ENCODE measurements around the gene XRCC4. TPM values are rescaled to one million over a fixed set of nuclear protein-coding genes. Genes with fewer than 3 reads are reported as not detected.

Gene XRCC4
- total and polyA plus RNA-seq, 9 of the 15 experiments (the other 6 are each of a cell fraction or from before 2014, with no cell fraction given): 13.6 to 61.6 (median 22.4) TPM

DNA sequence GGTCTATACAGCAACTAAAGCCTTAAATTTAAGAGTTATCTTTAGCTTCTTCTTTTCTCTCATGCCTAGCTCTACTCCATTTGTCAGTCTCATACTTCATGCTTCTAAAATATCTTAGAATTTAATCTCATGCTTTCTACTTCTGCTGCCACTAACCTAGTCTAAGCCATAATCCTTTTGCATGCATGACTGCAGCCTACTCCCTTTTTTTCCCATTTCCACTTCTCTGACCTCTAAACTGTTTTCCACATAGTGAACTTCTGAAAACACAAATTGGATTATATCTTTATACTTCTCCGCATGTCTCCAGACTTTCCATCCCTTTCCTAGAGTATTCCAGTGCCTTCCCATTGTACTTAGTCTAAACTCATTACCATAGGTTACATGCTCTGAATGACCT is 193.0 kb downstream of the XRCC4 start (continued):
- TF ChIP-seq SAFB2 (IDR thresholded peaks at IDR 0.05; ENCODE audit: borderline replicate concordance, low read depth, low read length, severe bottlenecking) (no peak), L3MBTL2 (IDR thresholded peaks at IDR 0.05) (no peak), BHLHE40 (IDR thresholded peaks at IDR 0.05; ENCODE audit: low read length) (no peak), YBX1 (IDR thresholded peaks at IDR 0.05) (no peak), SAFB (IDR thresholded peaks at IDR 0.05; ENCODE audit: borderline replicate concordance, low read depth, low read length) (no peak), TCF7L2 (IDR thresholded peaks at IDR 0.05; ENCODE audit: low read depth, low read length) (no peak), ZNF589 (CRISPR knock-in tag; IDR thresholded peaks at IDR 0.05; ENCODE audit: low read depth) (no peak), STAG1 (CRISPR knock-in tag; IDR thresholded peaks at IDR 0.05; ENCODE audit: borderline replicate concordance) (no peak)
- TF ChIP-seq, protein P1, sequence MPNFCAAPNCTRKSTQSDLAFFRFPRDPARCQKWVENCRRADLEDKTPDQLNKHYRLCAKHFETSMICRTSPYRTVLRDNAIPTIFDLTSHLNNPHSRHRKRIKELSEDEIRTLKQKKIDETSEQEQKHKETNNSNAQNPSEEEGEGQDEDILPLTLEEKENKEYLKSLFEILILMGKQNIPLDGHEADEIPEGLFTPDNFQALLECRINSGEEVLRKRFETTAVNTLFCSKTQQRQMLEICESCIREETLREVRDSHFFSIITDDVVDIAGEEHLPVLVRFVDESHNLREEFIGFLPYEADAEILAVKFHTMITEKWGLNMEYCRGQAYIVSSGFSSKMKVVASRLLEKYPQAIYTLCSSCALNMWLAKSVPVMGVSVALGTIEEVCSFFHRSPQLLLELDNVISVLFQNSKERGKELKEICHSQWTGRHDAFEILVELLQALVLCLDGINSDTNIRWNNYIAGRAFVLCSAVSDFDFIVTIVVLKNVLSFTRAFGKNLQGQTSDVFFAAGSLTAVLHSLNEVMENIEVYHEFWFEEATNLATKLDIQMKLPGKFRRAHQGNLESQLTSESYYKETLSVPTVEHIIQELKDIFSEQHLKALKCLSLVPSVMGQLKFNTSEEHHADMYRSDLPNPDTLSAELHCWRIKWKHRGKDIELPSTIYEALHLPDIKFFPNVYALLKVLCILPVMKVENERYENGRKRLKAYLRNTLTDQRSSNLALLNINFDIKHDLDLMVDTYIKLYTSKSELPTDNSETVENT (CRISPR knock-in tag; IDR thresholded peaks at IDR 0.05): no peak

DNA sequence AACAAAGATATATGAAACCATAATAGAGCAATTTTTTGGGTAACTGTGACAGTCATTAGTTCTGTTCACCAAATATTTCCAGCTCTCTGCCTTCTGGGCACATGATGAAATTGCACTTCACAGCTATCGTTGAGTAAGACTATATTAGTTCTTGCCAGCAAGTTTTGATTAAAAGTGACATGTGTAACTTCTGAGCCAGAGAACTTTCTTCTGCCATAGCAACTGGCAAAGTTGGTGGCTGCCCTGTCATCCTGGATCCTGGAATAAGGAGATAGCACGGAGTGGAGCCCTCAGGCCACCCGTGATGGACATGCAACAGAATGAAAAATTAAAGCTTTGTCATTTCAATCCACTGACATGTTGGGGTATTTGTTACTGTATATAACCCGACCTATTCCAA is 199.8 kb downstream of the XRCC4 start:
- CTCF ChIA-PET (ENCODE audit: low intra/inter-chr PET ratio): no interaction called here
- no peaks in the 10 kb centered on the region for H3K79me2 ChIP-seq (ENCODE audit: control insufficient read depth, insufficient read depth, low read length)
- no peak overlapping the region for H3K4me3 ChIP-seq
- intact Hi-C loops (cut with micrococcal nuclease) (no loop called here), in situ Hi-C loops (cut with MboI) (no loop called here)
- no peaks in the 10 kb centered on the region for H3K4me1 ChIP-seq (replicated peaks in 1 of 2; ENCODE audit: control insufficient read depth in 2 of 2, insufficient read depth in 2 of 2, low read length in 2 of 2)
- no peak overlapping the region for H3K4me2 ChIP-seq (ENCODE audit: insufficient read depth, low read length)
- BruUV-seq (replicated peaks): no TSS peak
- H3K9me3 ChIP-seq (replicated peaks; ENCODE audit: control insufficient read depth, insufficient read depth, low read depth, low read length): no peaks in the 10 kb centered on the region
- H3K36me3 ChIP-seq (ENCODE audit: control insufficient read depth, insufficient read depth, low read length): no peaks in the 10 kb centered on the region
- no peaks in the 10 kb centered on the region for H3K27me3 ChIP-seq (ENCODE audit: control insufficient read depth in 2 of 2, insufficient read depth in 2 of 2, low read length in 2 of 2)
- H3K9ac ChIP-seq (ENCODE audit: insufficient read depth in 1 of 2, low read depth in 2 of 2, low read length in 2 of 2): no peak overlapping the region
- no peaks in the 10 kb centered on the region for H4K20me1 ChIP-seq (replicated peaks; ENCODE audit: control insufficient read depth, insufficient read depth, low read length)
- POLR2A ChIA-PET: no interaction called here
- FAIRE-seq: no peak
- 6% methylated on average over 4 of the region's 4 CpGs for WGBS (ENCODE audit: insufficient coverage, low coverage, missing lambda C conversion rate)
- H3K9me1 ChIP-seq (ENCODE audit: control insufficient read depth, insufficient read depth, low read length): no peaks in the 10 kb centered on the region
- no peak overlapping the region for H2AFZ ChIP-seq (ENCODE audit: low read depth, low read length)
- DNase-seq (ENCODE audit: extremely low read depth in 1 of 4, low spot score in 3 of 4): no peak
- ATAC-seq: no peak
- H3K27ac ChIP-seq (ENCODE audit: extremely low read depth, low read depth, low read length): no peak overlapping the region
- TF ChIP-seq, protein P2, sequence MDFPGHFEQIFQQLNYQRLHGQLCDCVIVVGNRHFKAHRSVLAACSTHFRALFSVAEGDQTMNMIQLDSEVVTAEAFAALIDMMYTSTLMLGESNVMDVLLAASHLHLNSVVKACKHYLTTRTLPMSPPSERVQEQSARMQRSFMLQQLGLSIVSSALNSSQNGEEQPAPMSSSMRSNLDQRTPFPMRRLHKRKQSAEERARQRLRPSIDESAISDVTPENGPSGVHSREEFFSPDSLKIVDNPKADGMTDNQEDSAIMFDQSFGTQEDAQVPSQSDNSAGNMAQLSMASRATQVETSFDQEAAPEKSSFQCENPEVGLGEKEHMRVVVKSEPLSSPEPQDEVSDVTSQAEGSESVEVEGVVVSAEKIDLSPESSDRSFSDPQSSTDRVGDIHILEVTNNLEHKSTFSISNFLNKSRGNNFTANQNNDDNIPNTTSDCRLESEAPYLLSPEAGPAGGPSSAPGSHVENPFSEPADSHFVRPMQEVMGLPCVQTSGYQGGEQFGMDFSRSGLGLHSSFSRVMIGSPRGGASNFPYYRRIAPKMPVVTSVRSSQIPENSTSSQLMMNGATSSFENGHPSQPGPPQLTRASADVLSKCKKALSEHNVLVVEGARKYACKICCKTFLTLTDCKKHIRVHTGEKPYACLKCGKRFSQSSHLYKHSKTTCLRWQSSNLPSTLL (IDR thresholded peaks at IDR 0.05): no peak
- TF ChIP-seq RFX1 (IDR thresholded peaks at IDR 0.05) (no peak), MED1 (CRISPR knock-in tag; IDR thresholded peaks at IDR 0.05; ENCODE audit: borderline replicate concordance) (no peak), ZNF134 (CRISPR knock-in tag; conservative IDR thresholded peaks at IDR 0.05) (no peak), MAZ (CRISPR knock-in tag; conservative IDR thresholded peaks at IDR 0.05 in 1 of 2, IDR thresholded peaks at IDR 0.05 in 1 of 2) (no peak), HCFC1 (IDR thresholded peaks at IDR 0.05; ENCODE audit: low read depth, low read length) (no peak), RCOR1 (IDR thresholded peaks at IDR 0.05; ENCODE audit: borderline replicate concordance in 1 of 2, low read depth in 2 of 2, low read length in 2 of 2) (no peak), RBM39 (optimal IDR thresholded peaks at IDR 0.05; ENCODE audit: low read depth, low read length) (no peak), PURB (CRISPR knock-in tag; IDR thresholded peaks at IDR 0.05; ENCODE audit: low read depth) (no peak)
- TF ChIP-seq, protein P3, sequence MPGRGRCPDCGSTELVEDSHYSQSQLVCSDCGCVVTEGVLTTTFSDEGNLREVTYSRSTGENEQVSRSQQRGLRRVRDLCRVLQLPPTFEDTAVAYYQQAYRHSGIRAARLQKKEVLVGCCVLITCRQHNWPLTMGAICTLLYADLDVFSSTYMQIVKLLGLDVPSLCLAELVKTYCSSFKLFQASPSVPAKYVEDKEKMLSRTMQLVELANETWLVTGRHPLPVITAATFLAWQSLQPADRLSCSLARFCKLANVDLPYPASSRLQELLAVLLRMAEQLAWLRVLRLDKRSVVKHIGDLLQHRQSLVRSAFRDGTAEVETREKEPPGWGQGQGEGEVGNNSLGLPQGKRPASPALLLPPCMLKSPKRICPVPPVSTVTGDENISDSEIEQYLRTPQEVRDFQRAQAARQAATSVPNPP (IDR thresholded peaks at IDR 0.05; ENCODE audit: borderline replicate concordance, insufficient read depth, insufficient read length): no peak
